Activated T-cell treated with anti-CD3 and anti-CD28 coated beads, Interleukin-2, amount 50 U/mL, for 1 hour (primary cell): ENCODE results near the gene NQO2.
A peak's percentile ranks its signal among the peaks of the same experiment; 100 is the strongest.

Source experiments
- DNase-seq: peaks from one replicate; pipeline ENCODE4 v3.0.0-alpha.2; 2020

Gene NQO2, protein sequence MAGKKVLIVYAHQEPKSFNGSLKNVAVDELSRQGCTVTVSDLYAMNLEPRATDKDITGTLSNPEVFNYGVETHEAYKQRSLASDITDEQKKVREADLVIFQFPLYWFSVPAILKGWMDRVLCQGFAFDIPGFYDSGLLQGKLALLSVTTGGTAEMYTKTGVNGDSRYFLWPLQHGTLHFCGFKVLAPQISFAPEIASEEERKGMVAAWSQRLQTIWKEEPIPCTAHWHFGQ

DNA sequence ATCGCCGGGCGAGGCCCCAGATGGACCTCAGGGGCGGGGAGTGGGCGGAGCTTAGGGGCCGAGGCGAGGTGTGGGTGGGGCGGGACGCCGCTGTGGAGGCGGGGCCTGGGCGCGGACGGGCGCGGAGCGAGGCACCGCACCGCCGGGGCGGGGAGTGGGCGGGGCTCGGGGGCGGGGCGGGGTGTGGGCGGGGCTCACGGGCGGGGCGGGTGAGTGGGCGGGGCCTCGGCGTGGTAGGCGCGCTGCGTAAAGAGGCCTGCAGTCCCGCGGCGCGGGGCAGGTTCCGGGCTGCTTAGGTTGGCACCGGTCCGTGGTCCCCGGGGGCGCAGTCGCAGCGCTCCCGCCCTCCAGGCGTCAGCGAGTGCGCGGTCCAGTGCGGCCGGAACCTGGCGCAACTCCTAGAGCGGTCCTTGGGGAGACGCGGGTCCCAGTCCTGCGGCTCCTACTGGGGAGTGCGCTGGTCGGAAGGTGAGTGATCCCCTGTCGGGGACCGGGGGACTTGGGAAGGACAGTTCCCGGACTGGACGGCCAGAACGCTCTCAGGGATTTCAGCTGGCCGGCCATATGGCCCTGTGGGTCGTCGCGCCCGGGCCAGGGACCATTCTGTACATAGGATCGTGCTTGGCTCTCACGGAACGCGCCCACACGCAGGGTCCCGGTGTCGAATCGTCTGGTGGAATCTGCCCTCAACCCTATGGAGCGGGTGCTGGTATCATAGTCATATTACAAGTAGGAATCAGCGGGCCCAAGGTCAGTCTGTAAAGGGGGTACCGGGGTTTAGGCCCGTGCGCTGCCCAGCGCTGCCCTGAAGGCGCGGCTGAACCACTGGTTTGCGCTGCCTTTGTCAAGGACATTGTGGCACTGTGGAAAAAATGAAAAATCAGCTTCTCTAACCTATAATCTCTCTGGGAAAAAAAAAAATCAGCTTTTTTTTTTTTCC, at the start of gene NQO2:
Gene NQO2 (plus strand): TSS at position 277 of the 940 bp plus-strand sequence. CDS start 6,659 bp downstream, outside the sequence.
- DNase-seq = peak; percentile 98

DNA sequence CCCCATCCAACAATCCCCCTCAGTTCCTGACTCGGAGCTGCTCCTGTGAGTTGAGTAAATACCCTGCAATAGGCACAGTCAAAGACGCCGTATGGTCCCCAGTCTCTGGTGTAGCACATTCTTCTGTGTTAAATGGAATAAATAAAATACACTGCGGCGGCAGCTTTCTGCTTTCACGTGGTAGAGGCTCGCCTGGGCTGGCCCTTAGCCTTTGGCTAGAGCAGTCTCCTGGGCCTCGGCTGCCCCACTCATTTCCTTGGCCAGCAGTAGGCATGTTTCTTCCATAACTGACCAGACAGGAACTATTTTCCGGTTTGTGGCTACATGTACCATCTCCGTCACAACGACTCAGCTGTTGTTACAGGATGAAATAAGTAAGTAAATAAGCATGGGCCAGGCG, 49.0 kb upstream of the NQO2 start:
- no peak for DNase-seq

DNA sequence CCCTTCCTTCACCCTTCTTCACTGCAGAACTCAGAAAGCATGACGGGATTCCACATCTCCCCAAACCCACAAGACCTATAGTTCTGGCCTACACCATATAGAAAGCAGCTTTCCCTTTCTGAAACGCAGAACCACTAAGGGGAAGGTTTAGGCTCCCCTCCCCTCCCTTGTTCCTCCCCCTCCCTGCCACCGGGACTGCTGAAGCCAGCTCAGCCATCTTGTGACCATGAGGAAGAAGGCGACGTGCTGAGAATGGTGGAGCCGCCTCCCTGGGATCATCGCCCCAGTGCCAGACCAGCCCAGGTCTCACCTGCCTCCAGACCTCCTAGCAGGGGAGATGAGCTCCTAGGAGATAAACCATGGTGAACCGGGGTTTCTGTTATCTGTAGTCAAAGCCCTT, 48.0 kb upstream of the NQO2 start:
- DNase-seq = no peak

DNA sequence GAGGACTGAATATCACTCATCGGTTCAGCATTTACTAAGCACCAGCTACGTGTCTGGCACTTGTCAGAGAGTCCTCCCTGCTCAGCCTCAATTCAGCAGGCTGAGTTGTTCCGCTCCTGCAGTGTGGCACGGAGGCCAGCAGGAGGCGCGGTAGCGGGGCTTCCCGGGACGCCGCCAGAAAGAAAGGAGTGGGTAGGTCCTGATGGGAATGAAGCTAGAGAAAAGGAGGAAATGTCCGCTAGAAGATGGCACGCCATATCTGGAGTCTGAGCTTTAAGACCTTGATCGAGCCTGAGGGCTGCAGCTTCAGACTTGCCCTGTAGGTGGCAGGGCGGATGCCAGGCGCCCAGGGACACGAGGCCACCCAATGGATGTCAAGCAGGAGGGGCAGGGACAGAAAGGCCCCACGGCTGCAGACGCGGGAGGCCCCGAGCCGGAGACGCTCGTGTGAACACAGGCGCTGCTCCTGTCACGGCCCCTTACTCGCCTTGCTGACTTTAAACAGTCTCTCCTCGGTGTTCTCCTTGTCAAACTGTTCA, 47.1 kb upstream of the NQO2 start:
- peak; percentile 67 for DNase-seq

DNA sequence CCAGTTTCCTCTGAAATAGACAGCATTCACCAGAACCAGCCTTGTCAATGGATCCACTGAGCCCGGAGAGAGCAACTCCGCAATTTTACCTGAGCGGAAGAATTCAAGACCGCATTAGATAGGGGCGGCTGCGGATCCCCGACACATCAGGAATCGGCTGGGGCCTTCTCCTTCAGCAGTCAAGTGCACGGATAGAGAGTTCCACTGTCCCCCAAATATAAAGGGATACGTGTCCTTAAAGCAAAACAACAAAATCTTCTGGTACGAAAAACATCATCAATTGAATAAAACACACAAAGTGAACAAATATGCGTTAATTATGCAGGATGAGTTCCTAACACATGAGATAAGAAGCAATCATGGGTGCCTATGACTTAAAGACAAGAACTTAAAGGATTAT, 46.6 kb upstream of the NQO2 start:
- DNase-seq = no peak

DNA sequence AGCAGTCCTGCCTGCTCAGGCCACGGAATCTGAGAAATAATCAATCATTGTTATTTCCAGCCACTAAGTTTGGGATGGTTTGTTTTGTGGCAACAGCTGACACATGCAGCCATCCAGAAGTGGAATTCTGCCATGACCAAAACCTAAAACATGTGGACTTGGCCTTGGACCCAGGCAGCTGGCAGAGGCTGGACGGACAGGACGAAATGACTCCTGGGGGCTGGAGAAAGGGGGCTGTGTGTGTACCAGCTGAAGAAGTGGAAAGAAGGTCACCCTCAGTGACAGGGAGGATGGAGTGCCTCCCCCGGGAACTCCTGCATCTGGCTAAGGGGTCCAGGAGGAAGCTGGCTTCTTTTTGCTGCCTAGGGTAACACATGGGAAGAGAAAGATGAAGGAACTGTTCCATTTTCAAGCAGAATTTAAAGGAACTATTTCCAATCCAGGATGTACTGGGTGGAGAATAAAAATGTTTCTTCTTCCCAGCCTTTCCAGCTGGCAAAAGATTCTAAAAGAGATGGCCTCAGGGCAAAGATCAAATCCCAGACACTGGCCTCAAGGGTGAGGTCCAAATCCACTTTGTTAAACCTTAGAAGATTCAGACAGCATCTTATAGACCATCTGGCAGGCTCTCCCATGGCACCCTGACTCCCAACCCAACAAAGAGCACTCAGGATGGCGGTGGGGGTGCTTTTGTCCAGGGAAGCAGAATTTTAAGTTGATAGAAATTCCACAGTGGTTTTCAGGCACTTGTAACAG, 42.6 kb upstream of the NQO2 start:
- no peak for DNase-seq

DNA sequence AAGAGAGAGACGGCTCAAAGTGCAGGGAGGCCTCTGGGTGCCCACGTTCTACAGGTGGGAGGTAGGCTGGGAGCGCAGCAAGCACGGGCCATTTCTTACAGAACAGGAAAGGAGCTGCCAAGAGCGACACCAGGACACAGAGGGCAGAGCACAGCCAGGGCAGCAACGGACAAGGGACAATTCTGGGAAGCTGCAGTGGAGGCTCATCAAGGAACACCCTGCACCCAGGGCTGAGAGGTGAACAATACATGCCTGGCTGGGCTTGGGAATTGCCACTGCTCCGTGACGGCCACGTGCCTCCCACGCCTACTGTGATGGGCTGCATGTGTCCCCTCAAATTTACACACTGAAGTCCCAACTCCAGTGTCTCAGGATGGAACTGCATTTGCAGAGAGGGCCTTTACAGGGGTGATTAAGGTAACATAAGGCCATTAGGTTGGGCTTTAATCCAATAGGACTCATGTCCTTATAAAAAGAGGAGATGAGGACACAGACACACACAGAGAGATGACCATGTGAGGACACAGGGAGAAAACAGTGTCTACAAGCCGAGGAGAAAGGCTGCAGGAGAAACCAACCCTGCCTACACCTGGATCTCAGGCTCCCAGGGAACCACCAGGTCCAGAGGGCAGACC, 41.9 kb upstream of the NQO2 start:
- no peak for DNase-seq

DNA sequence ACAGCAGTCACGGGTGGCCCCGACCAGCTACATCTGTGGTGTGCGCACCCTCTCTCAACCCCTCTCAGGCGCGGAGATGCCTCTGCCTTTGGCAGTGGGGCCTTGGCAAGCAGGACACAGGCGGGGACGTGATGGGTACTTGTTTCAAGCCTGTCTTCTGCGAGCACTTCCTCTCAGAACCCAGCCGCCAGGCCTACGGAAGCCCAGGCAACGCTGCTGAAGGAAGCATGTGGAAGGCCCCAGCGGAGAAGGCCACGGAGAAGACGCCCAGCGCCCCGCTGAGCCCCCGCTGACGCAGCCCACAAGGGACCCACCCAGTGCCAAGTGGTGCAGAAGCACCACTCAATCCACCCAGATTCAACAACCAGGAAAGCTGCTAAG, 41.4 kb upstream of the NQO2 start:
- no peak for DNase-seq

DNA sequence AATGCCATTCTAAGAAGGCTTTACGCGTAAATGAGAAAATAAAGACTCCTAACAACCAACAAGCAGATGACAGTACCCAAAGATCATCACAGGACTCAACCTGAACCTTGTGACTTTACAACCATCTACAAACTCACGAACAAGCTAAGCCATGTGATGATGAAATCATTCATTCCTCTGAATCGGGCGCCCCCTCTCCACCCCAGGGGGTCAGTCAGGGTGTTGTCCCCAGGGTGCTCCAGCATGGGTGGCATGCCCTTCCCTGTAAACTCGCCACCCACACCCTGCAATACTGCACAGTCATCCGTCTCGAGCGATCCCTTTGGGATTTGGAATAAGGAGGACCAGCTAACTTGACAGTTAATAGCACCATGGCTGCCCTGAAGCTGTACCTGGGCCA, 40.9 kb upstream of the NQO2 start:
- no peak for DNase-seq

DNA sequence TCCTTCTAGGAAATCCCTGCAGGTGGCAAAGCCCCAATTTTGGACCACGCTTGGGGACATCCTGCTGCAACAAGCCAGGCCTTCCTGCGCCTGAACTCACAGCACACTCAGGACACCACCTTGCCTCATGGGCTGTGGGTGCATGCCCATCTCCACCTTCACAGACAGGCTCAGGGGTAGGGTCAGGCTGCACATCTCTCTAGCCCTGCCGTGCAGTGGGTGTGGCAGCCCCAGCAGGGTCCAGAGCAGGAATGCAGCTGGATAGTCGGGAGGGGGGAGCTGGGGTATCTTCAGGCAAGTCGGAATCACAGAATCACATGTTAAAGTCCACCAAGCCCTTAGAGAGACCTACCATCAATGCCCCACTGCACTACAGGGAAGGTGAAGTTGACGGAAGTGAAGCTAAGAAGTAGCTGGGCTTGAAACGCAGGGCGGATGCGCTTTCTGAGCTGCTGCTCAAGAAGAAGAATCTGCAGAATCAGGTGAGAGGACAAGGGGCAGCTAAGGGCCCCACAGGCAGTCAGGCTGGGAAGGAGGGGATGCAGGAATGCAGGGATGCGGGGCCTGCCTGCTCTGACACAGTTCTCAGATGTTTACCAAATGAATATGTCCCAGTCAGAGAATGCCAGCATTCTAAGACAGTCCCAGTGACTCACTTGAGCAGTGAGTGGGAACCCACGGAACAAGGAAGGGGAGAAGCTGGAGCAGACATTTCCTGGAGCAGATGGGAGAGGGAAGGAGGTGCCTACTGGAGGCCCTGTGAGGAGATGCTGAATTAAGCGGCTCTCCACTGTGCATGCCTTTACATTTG, 39.6 kb upstream of the NQO2 start:
- no peak for DNase-seq

DNA sequence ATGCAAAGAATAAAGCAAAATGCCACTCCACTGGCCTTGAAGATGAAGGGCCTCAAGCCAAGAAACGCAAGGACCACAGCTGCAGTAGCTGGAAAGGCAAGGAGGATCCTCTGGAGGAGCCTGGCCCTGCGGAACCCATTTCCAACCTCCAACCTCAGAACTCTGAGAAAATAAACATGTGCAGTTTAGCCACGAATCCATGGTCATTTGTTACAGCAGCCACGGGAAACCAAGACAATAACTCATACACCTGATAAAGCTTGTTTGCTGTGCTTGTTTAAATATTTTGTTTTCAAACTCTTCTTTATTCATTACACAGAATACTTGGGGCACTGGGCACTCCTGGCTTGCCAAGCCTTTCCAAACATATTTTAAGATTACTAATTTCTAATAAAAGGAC, 38.8 kb upstream of the NQO2 start:
- no peak for DNase-seq

DNA sequence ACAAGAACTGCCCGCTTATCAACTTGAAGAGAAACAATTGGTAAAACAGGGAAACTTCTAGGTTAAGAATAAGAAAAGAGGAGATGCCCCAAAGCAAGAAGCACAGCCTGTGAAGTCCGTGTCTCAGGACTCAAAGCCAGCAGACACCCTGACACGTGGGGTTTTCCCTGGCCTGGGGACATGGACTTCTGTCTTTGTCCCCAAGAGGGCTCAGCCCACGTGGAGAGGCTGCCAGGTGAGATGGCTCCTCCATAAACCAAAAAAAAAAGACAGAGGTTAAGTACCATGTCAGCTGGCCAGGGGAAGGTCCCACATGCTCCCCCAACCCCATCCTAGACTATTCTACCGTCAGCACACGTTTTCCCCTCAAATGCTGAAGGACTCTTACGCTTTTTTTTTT, 38.2 kb upstream of the NQO2 start:
- no peak for DNase-seq

DNA sequence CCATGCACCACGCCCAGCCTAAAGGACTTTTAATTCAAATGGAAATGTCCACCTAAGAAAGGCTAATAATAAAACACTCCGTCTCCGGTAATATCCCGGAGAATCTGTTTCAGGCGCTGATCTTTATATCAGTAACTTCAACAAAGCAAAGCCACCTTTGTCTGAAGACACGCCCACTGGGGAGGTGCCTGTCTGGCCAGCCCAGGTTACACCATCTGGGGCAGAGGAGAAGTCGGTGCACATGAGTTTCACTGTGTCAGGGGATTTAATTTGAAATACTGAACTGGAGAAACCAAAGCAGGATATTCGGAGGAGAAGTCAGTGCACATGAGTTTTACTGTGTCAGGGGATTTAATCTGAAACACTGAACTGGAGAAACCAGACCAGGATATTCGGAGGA, 37.7 kb upstream of the NQO2 start:
- DNase-seq = no peak

DNA sequence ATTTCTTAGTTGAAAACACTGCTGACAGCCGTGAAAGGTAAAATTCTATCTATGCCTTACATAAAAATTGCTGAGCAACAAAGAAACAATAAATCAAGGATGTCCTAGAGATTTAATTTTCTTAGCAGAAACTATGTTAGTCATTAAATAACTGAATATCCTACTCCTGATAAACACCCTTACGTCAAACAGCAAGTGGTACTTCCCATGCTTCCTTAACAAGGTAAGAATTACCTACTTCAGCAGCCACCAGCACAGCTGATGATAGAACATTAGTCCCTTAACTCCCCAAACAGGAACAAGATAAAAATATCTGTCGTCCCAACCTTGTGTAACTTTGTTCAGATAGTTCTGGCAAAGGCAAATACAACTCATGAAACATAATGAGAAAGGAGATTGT, 37.1 kb upstream of the NQO2 start:
- no peak for DNase-seq

DNA sequence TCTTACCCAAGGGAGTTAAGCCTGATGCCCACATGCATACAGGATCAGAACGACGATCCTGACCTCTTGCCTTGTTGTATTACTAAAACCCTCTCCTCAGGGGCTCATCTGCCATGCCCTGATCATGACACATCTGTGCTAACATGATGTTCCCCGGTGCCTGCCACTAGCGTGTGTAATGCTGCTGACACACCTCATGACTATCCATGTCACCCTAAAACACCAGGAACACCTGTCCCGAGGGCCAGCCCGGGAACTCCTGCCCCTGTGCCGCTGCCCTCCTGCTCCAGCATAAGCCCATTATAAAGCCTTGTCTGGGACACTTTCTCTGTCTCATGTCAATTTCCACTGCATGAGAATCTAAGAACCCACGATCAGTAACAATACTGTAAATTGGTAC, 35.9 kb upstream of the NQO2 start:
- DNase-seq = no peak

DNA sequence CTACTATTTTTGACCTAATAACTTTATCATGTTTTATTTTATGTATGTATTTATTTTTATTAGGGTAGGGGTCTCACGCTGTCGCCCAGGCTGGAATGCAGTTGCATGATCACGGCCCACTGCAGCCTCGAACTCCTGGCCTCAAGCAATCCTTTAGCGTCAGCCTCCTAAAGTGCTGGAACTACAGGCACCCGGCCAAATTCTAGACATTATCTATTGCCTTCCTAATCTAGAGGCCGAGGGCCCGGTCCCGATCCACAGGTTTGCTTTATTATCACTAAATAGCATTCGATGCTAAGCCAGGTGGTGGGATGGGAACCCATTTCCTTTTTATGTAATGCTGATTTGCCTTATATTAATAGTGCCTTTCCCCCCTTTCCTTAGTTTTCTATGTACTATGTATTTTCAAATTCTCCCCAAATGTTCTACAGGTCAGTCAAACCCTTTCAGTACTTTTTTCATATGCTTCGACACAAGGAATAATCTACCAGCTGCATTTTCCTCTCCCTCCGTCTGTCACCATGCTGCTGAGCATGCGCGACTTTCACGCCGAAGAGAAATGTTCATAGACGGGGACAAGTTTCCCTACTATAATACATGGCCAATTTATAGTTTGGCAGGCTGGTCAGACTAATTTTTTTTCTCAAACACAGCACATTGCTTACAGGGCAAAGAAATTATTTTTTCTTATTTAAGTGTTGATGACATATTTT, 34.7 kb upstream of the NQO2 start:
- DNase-seq = no peak

DNA sequence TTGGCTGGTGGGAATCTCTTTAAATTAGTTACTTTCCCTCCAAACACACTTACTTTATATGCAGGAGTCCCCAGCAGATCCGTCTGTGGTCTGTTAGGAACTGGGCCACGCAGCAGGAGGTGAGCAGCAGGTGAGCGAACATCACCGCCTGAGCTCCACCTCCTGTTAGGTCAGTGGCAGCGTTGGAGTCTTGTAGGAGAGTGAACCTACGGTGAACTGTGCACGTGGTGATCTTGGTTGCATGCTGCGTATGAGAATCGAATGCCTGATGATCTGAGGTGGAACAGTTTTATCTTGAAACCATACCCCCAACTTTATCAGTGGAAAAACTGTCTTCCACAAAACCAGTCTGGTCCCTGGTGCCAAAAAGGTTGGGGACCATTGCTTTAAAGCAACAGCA, 33.3 kb upstream of the NQO2 start:
- no peak for DNase-seq

DNA sequence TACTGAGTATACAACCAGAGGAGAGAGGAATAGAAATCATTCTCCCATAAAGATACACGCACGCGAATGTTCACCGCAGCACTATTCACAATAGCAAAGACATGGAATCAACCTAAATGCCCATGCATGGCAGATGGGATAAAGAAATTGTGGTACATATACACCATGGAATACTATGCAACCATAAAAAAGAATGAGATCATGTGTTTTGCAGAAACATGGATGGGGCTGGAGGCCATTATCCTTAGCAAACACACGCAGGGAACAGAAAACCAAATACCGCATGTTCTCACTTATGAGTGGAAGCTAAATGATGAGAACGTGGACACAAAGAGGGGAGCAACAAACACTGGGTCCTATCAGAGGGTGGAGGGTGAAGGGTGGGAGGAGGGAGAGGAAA, 31.8 kb upstream of the NQO2 start:
- DNase-seq = no peak

DNA sequence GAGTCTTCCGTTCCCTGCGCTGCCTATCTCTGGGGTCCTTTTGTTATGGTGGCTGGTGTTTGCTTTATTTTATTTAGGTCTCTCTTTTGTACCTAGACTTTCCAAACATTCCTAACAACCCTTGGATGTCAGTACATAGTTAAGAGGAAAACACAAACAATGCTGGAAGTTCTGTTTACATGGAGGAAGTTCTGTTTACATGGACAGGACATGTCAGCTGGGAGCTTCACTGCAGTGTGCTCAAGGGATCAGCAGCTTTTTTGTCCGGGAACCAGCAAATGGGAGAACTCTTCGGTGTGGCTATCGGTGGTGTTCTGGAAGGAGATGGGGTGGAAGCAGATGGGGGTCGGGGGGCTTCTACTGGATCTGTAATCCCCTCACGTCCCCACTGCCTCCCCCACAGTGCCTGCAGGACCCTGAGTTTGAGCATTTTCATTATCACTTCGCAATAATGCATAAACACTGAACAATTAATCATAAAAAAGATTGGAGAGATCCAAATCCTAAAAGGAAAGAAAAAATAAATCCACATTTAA, 31.0 kb upstream of the NQO2 start:
- no peak for DNase-seq

DNA sequence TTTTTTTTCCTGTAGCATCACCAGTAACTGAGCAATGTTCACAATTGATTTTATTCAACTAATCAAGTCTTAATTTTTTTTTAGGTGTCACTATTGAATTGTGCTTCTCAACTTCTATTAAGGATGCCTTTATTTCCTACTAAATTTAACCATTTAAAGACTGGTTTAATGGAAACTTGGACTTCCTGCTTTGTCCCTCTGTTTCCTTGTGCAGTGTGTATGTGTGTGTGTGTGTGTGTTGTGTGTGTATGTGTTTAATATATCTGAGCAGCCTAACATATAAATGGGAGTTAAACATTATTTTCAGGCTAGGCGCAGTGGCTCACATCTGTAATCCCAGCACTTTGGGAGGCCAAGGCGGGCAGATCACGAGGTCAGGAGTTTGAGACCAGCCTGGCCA, 30.1 kb upstream of the NQO2 start:
- no peak for DNase-seq

DNA sequence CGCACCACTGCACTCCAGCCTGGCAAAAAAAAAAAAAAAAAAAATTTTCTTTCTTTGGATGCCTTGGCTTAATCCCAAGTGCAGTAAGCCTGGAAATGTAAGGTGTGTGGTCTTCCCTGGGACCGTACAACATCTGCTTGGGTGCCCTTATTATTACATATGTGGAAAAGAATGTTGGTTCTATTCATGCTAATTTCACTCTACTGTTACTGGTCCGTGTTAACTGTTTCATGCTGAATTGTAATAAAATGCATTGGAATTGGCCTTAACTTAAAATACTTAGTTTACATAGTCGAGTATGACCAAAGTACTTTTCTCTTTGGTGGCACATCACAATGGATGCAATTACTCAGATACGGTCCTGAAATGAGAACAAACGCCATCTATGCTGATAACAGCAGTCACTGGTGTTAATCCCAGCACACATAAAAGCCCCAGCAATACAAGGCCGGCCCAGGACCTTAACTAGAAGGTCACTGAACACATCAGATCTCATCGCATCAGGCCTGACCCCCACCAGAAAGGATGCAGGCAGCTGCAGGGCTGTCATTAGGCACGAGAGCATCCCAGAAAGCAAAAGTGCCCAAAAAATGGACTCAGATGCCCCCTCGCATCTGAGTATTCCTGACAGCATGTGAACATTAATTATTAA, 29.5 kb upstream of the NQO2 start:
- no peak for DNase-seq
